Vagina (tissue), 2 donors: ENCODE results near the gene ELK4. TPM values are rescaled to one million over a fixed set of nuclear protein-coding genes. Genes with fewer than 3 reads are reported as not detected.
A peak's percentile ranks its signal among the peaks of the same experiment; 100 is the strongest.

Experiments
- DNase-seq, 2 donors: peaks; one replicate each; pipeline ENCODE4 v3.0.0-alpha.2; 2017; ENCODE audit errors: extremely low spot score in 2 of 2
- H3K27ac ChIP-seq: fragments of 200-600 bp; sonication (generic); one replicate; pipeline ENCODE4 v1.5.1; 2019
- H3K27me3 ChIP-seq: fragments of 200-600 bp; sonication (generic); one replicate; pipeline ENCODE4 v1.5.1; 2019
- H3K36me3 ChIP-seq, 2 donors: fragments of 200-600 bp; sonication (generic); one replicate each; pipeline ENCODE4 v1.5.1; 2017 to 2019
- H3K4me1 ChIP-seq: fragments of 200-600 bp; sonication (generic); one replicate; pipeline ENCODE4 v1.5.1; 2019
- H3K4me3 ChIP-seq, 2 donors: fragments of 200-600 bp; sonication (generic); 1 replicate in 1 of 2; 2 replicates in 1 of 2; pipeline ENCODE4 v1.5.1; 2016 to 2019
- H3K9me3 ChIP-seq: fragments of 200-600 bp; sonication (generic); one replicate; pipeline ENCODE4 v1.5.1; 2019
- CTCF ChIP-seq, 3 experiments: fragments of 450-650 bp in 2 of 3; fragments of 200-600 bp in 1 of 3; sonication (generic) in 1 of 3; IDR thresholded peaks; one replicate each; pipeline ENCODE4 v1.5.1; 2017 to 2019; ENCODE audit warnings: antibody characterized with exemption in 3 of 3, mild to moderate bottlenecking in 2 of 3, moderate library complexity in 2 of 3
- POLR2A ChIP-seq, 2 donors: fragments of 450-650 bp; IDR thresholded peaks; one replicate each; pipeline ENCODE4 v1.6.1; 2017; ENCODE audit warnings: antibody characterized with exemption in 2 of 2, mild to moderate bottlenecking in 2 of 2, moderate library complexity in 2 of 2
- POLR2AphosphoS5 ChIP-seq, 2 donors: sonication (generic); formaldehyde crosslinking; IDR thresholded peaks; one replicate each; pipeline ENCODE4 v1.9.0; 2017; ENCODE audit warnings: antibody characterized with exemption in 2 of 2, mild to moderate bottlenecking in 2 of 2, low read depth in 1 of 2; ENCODE audit not compliant: insufficient read depth in 1 of 2
- intact Hi-C: fragments of 100-400 bp; cut with DNase I; formaldehyde crosslinking; loops from one replicate; pipeline ENCODE4 v1.15.1; 2023
- total RNA-seq: library from RNA; depleted of rRNA; stranded (reverse); fragments of >200 nt; gene quantifications from one replicate; pipeline ENCODE4 v1.2.3, GENCODE V29; 2016

ELK4 gene
- total RNA-seq, 1 donor from 2014 or later: 24.1 TPM

GRCh38 chr1:205590777-205591513 lies 40.9 kb downstream of the ELK4 start:
- DNase-seq: peak in 1 of 2 donors; percentile 83
- Histone ChIP-seq H3K4me3 (no peak overlapping the region), H3K4me1 (peaks cover 16% of the 10 kb centered on the region), H3K27ac (no peak overlapping the region), H3K9me3 (no peaks in the 10 kb centered on the region), H3K27me3 (no peaks in the 10 kb centered on the region), H3K36me3 (no peaks in the 10 kb centered on the region)
- TF ChIP-seq CTCF (IDR thresholded peaks at IDR 0.05) (no peak), POLR2AphosphoS5 (IDR thresholded peaks at IDR 0.05; ENCODE audit: insufficient read depth in 1 of 2, low read depth in 1 of 2) (no peak), POLR2A (IDR thresholded peaks at IDR 0.05) (no peak)
- intact Hi-C loops: loop anchor here (5.0 kb wide), 1 partner anchor 66 kb away; no protein-coding TSS in a partner anchor

DNA sequence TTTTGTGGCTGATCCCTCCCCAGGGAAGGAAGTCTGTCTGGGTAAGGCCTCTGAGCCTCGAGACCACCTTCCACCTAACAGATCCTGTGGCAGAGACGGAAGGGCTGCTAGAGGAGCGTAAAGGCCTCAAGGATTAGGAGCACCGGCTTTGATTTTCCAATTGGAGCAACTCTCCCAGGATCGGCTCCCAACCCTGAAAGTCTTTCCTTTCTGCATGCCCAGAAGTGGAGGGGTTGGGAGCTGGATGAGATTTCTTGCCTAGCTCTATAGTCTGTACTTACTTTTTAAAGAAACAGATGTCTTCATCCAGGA lies 41.4 kb downstream of the ELK4 start:
- H3K27ac ChIP-seq: no peak overlapping the region
- no peak overlapping the region for H3K4me3 ChIP-seq
- peak in 1 of 2 donors; percentile 75 for DNase-seq
- no peaks in the 10 kb centered on the region for H3K36me3 ChIP-seq
- TF ChIP-seq POLR2A (IDR thresholded peaks at IDR 0.05) (no peak), POLR2AphosphoS5 (IDR thresholded peaks at IDR 0.05; ENCODE audit: insufficient read depth in 1 of 2, low read depth in 1 of 2) (no peak), CTCF (IDR thresholded peaks at IDR 0.05) (no peak)
- no peaks in the 10 kb centered on the region for H3K9me3 ChIP-seq
- intact Hi-C loops: loop anchor here (5.0 kb wide), 1 partner anchor 67 kb away; no protein-coding TSS in a partner anchor
- no peaks in the 10 kb centered on the region for H3K27me3 ChIP-seq
- peaks cover 21% of the 10 kb centered on the region for H3K4me1 ChIP-seq

DNA sequence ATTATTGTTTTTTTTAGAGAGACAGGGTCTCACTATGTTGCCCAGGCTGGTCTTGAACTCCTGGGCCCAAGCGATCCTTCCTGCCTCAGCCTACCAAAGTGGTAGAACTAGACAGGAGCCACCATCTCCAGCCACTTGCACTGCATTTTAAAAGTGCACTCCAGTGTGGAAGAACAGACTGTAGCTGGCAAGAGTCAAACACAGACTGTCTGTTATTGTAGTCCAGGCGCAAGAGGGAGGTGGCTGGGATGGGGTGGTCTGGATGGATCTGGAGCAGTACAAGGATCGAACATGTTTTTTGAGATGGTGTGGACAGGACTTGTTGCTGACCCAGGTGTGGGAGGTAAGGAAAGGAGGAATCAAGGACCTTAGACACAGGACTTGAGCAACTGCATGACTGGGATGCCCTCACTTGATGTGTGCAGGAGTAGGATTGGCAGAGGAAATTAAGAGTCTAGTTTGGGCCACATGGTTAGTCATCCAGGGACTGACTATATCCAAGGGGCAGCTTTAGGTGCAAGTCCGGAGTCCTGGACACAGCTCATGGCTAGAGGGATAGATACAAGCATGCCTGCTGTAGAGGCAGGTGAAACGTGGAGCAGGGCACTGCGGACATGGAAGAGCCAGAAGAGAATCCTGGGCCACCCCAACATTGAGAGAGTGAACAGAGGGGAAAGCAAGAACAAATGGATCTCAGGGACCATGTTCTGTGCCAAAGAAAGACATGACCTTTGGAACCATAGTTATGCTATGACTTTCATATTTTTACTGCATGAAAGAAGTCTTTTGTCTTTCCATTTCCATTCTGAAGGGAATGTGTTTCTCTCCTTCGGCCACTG lies 42.0 kb downstream of the ELK4 start:
- Histone ChIP-seq H3K4me3 (no peak overlapping the region), H3K27me3 (no peaks in the 10 kb centered on the region), H3K9me3 (no peaks in the 10 kb centered on the region), H3K36me3 (no peaks in the 10 kb centered on the region), H3K27ac (no peak overlapping the region), H3K4me1 (peaks cover 21% of the 10 kb centered on the region)
- TF ChIP-seq POLR2A (IDR thresholded peaks at IDR 0.05): no peak
- TF ChIP-seq CTCF (IDR thresholded peaks at IDR 0.05): no peak
- no peak for TF ChIP-seq POLR2AphosphoS5 (IDR thresholded peaks at IDR 0.05; ENCODE audit: insufficient read depth in 1 of 2, low read depth in 1 of 2)
- intact Hi-C loops: loop anchor here (5.0 kb wide), 1 partner anchor 67 kb away; no protein-coding TSS in a partner anchor
- DNase-seq: peak in 1 of 2 donors; percentile 83

GRCh38 chr1:205589046-205589445 lies 42.8 kb downstream of the ELK4 start:
- H3K4me3 ChIP-seq: no peak overlapping the region
- H3K27me3 ChIP-seq: no peaks in the 10 kb centered on the region
- peaks cover 20% of the 10 kb centered on the region for H3K4me1 ChIP-seq
- DNase-seq: peak in 1 of 2 donors; percentile 56
- H3K27ac ChIP-seq: no peak overlapping the region
- intact Hi-C loops: no loop called here
- no peaks in the 10 kb centered on the region for H3K9me3 ChIP-seq
- TF ChIP-seq POLR2AphosphoS5 (IDR thresholded peaks at IDR 0.05; ENCODE audit: insufficient read depth in 1 of 2, low read depth in 1 of 2) (no peak), POLR2A (IDR thresholded peaks at IDR 0.05) (no peak), CTCF (IDR thresholded peaks at IDR 0.05) (no peak)
- no peaks in the 10 kb centered on the region for H3K36me3 ChIP-seq
